WTC11 (cell line): ENCODE measurements around the gene OR5K4. TPM values are rescaled to one million over a fixed set of nuclear protein-coding genes. Genes with fewer than 3 reads are reported as not detected.
A peak's percentile ranks its signal among the peaks of the same experiment; 100 is the strongest.

Experiments used
- ATAC-seq: fragments of 200-7000 bp; cut with Tn5 transposase; 2 replicates; pipeline ENCODE4 v1.10.0; 2021; ENCODE audit warnings: mild to moderate bottlenecking, moderate library complexity
- CTCF ChIA-PET: fragments of 300-600 bp; sonication (Branson Sonifier 250); formaldehyde crosslinking; loops from one replicate; lab custom pipeline; 2021; ENCODE audit warnings: antibody characterized with exemption; lab: Charles Lee
- POLR2A ChIA-PET: fragments of 350-600 bp; sonication (Branson Sonifier 250); formaldehyde crosslinking; loops from one replicate; lab custom pipeline; 2021; ENCODE audit warnings: antibody characterized with exemption; lab: Charles Lee
- DNase-seq: peaks from one replicate; pipeline ENCODE4 v3.0.0; 2021; ENCODE audit warnings: low spot score
- H3K27ac Mint-ChIP-seq: 2 replicates; pipeline ENCODE4 v1.8.0; 2021; ENCODE audit warnings: mixed read lengths
- H3K27me3 Mint-ChIP-seq: 2 replicates; pipeline ENCODE4 v1.8.0; 2021; ENCODE audit warnings: low read depth, mild to moderate bottlenecking, moderate library complexity, mixed read lengths
- H3K36me3 Mint-ChIP-seq: 2 replicates; pipeline ENCODE4 v1.8.0; 2021; ENCODE audit warnings: mixed read lengths
- H3K4me1 Mint-ChIP-seq: 2 replicates; pipeline ENCODE4 v1.8.0; 2022; ENCODE audit warnings: mixed read lengths
- H3K4me3 Mint-ChIP-seq: 2 replicates; pipeline ENCODE4 v1.8.0; 2021; ENCODE audit warnings: mild to moderate bottlenecking, moderate library complexity, mixed read lengths
- H3K9me3 Mint-ChIP-seq: 2 replicates; pipeline ENCODE4 v1.8.0; 2021; ENCODE audit warnings: mixed read lengths
- AR ChIP-seq: fragments of 250-450 bp; sonication (Bioruptor Pico); IDR thresholded peaks from 2 replicates; pipeline ENCODE4 v1.9.0; 2021; ENCODE audit warnings: mild to moderate bottlenecking
- CREB1 ChIP-seq: sonication (generic); formaldehyde crosslinking; IDR thresholded peaks from 2 replicates; pipeline ENCODE4 v1.8.0; 2023; ENCODE audit warnings: mild to moderate bottlenecking, missing genetic modification reagents
- CTCF ChIP-seq: fragments of 200-600 bp; IDR thresholded peaks from 2 replicates; pipeline ENCODE4 v1.8.0; 2022; ENCODE audit warnings: antibody characterized with exemption
- ETV6 ChIP-seq: sonication (generic); formaldehyde crosslinking; IDR thresholded peaks from 2 replicates; pipeline ENCODE4 v1.8.1; 2022; ENCODE audit warnings: mild to moderate bottlenecking, missing genetic modification reagents
- JUN ChIP-seq: sonication (generic); formaldehyde crosslinking; IDR thresholded peaks from 2 replicates; pipeline ENCODE4 v1.8.0; 2023; ENCODE audit warnings: mild to moderate bottlenecking, missing genetic modification reagents
- NFATC4 ChIP-seq: fragments of 250-450 bp; sonication (Bioruptor Pico); IDR thresholded peaks from 2 replicates; pipeline ENCODE4 v1.9.0; 2021; ENCODE audit warnings: mild to moderate bottlenecking
- NFYB ChIP-seq: sonication (generic); formaldehyde crosslinking; conservative IDR thresholded peaks from 2 replicates; pipeline ENCODE4 v1.8.0; 2022; ENCODE audit warnings: low read depth, missing genetic modification reagents
- RORB ChIP-seq: fragments of 250-450 bp; sonication (Bioruptor Pico); IDR thresholded peaks from 2 replicates; pipeline ENCODE4 v1.9.0; 2021; ENCODE audit warnings: mild to moderate bottlenecking
- SOX15 ChIP-seq: fragments of 250-450 bp; sonication (Bioruptor Pico); IDR thresholded peaks from 2 replicates; pipeline ENCODE4 v1.9.0; 2021; ENCODE audit warnings: mild to moderate bottlenecking
- ZNF219 ChIP-seq: sonication (generic); formaldehyde crosslinking; IDR thresholded peaks from 2 replicates; pipeline ENCODE4 v1.8.0; 2023; ENCODE audit warnings: missing genetic modification reagents, mild to moderate bottlenecking, borderline replicate concordance
- ZNF281 ChIP-seq: sonication (generic); formaldehyde crosslinking; IDR thresholded peaks from 2 replicates; pipeline ENCODE4 v1.8.0; 2023; ENCODE audit warnings: mild to moderate bottlenecking, missing genetic modification reagents
- ZNF425 ChIP-seq: fragments of 250-450 bp; sonication (Bioruptor Pico); conservative IDR thresholded peaks from 2 replicates; pipeline ENCODE4 v1.9.0; 2021; ENCODE audit warnings: mild to moderate bottlenecking
- total RNA-seq: library from RNA; stranded (reverse); gene quantifications from 3 replicates; pipeline ENCODE4 v1.2.3, GENCODE V29; 2021

The OR5K4 gene
- total RNA-seq, 1 experiment from 2014 or later: not detected

GRCh38 chr3:98341758-98342157 is 11.9 kb upstream of the OR5K4 start:
- DNase-seq: no peak
- H3K9me3 Mint-ChIP-seq: no peaks in the 10 kb centered on the region
- H3K4me3 Mint-ChIP-seq: no peak overlapping the region
- ChIA-PET CTCF (no interaction called here), POLR2A (no interaction called here)
- TF ChIP-seq ZNF281: no peak
- no peak for TF ChIP-seq ETV6 (CRISPR knock-in tag)
- no peak for TF ChIP-seq JUN (CRISPR knock-in tag)
- TF ChIP-seq NFYB: no peak
- no peak for TF ChIP-seq RORB
- TF ChIP-seq ZNF219 (CRISPR knock-in tag): no peak
- TF ChIP-seq NFATC4 (CRISPR knock-in tag): no peak
- no peak for TF ChIP-seq SOX15 (CRISPR knock-in tag)
- no peak for TF ChIP-seq CREB1 (CRISPR knock-in tag)
- H3K27ac Mint-ChIP-seq: no peak overlapping the region
- peaks cover 6% of the 10 kb centered on the region for H3K4me1 Mint-ChIP-seq
- H3K36me3 Mint-ChIP-seq: no peaks in the 10 kb centered on the region
- no peak for ATAC-seq
- H3K27me3 Mint-ChIP-seq: no peaks in the 10 kb centered on the region

- H3K4me1 Mint-ChIP-seq: peaks cover 6% of the 10 kb centered on the region
- CTCF ChIA-PET: interaction anchor here (0.6 to 2.4 kb wide), 23 partner anchors 9 to 913 kb away, joined by 3 to 15 read pairs (median 4); partner anchors contain the start of genes CLDND1, CPOX and OR5K4
- peak; percentile 54 for DNase-seq
These were observed 9.8 kb upstream of the OR5K4 start for GRCh38 chr3:98343647-98344507.

More at GRCh38 chr3:98343647-98344507, 9.8 kb upstream of the OR5K4 start:
- TF ChIP-seq AR (CRISPR knock-in tag) (no peak), CTCF (peak; percentile 78), ZNF425 (CRISPR knock-in tag) (no peak)
- no peaks in the 10 kb centered on the region for H3K36me3 Mint-ChIP-seq
- ATAC-seq: peak; percentile 89
- no peaks in the 10 kb centered on the region for H3K27me3 Mint-ChIP-seq
- no peaks in the 10 kb centered on the region for H3K9me3 Mint-ChIP-seq
- H3K4me3 Mint-ChIP-seq: no peak overlapping the region
- H3K27ac Mint-ChIP-seq: no peak overlapping the region
- POLR2A ChIA-PET: no interaction called here
